Ishikawa (cell line): ENCODE data around the gene PEAK1.

Source experiments
- CEBPB ChIP-seq: IDR thresholded peaks from 2 replicates; pipeline ENCODE4 v1.6.1; 2012
- CREB1 ChIP-seq: IDR thresholded peaks from 2 replicates; pipeline ENCODE4 v1.6.1; 2012; ENCODE audit warnings: low read depth
- EGR1 ChIP-seq: IDR thresholded peaks from 2 replicates; pipeline ENCODE4 v1.6.1; 2012
- EP300 ChIP-seq: IDR thresholded peaks from 2 replicates; pipeline ENCODE4 v1.6.1; 2012; ENCODE audit warnings: borderline replicate concordance
- FOXM1 ChIP-seq: IDR thresholded peaks from 2 replicates; pipeline ENCODE4 v1.6.1; 2012; ENCODE audit warnings: low read depth, borderline replicate concordance
- NFIC ChIP-seq: IDR thresholded peaks from 2 replicates; pipeline ENCODE4 v1.6.1; 2012
- RAD21 ChIP-seq: IDR thresholded peaks from 2 replicates; pipeline ENCODE4 v1.6.1; 2012; ENCODE audit warnings: low read depth
- TAF1 ChIP-seq: IDR thresholded peaks from 2 replicates; pipeline ENCODE4 v1.6.1; 2012; ENCODE audit warnings: low read depth, mild to moderate bottlenecking
- TCF12 ChIP-seq: IDR thresholded peaks from 2 replicates; pipeline ENCODE4 v1.6.1; 2012; ENCODE audit warnings: low read depth
- TEAD4 ChIP-seq: IDR thresholded peaks from 2 replicates; pipeline ENCODE4 v1.6.1; 2012
- YY1 ChIP-seq: IDR thresholded peaks from 2 replicates; pipeline ENCODE4 v1.6.1; 2012; ENCODE audit warnings: low read depth
- ZBTB7A ChIP-seq: IDR thresholded peaks from 2 replicates; pipeline ENCODE4 v1.6.1; 2012; ENCODE audit warnings: low read depth
- TF ChIP-seq, protein P1 (sequence below): IDR thresholded peaks from 2 replicates; pipeline ENCODE4 v1.6.1; 2012
- TF ChIP-seq, protein P2 (sequence below): IDR thresholded peaks from 2 replicates; pipeline ENCODE4 v1.6.1; 2012
- TF ChIP-seq, protein P3 (sequence below): IDR thresholded peaks from 2 replicates; pipeline ENCODE4 v1.6.1; 2012; ENCODE audit warnings: low read depth, mild to moderate bottlenecking

The PEAK1 gene

GRCh38 chr15:77326366-77326765 lies 93.5 kb downstream of the PEAK1 start:
- TF ChIP-seq, protein P1, sequence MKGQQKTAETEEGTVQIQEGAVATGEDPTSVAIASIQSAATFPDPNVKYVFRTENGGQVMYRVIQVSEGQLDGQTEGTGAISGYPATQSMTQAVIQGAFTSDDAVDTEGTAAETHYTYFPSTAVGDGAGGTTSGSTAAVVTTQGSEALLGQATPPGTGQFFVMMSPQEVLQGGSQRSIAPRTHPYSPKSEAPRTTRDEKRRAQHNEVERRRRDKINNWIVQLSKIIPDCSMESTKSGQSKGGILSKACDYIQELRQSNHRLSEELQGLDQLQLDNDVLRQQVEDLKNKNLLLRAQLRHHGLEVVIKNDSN: no peak
- TF ChIP-seq, protein P2, sequence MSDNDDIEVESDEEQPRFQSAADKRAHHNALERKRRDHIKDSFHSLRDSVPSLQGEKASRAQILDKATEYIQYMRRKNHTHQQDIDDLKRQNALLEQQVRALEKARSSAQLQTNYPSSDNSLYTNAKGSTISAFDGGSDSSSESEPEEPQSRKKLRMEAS: no peak
- TF ChIP-seq TAF1 (no peak), EGR1 (no peak)

GRCh38 chr15:77312523-77312922 lies 107.4 kb downstream of the PEAK1 start:
- no peak for TF ChIP-seq CREB1
- TF ChIP-seq, protein P3, sequence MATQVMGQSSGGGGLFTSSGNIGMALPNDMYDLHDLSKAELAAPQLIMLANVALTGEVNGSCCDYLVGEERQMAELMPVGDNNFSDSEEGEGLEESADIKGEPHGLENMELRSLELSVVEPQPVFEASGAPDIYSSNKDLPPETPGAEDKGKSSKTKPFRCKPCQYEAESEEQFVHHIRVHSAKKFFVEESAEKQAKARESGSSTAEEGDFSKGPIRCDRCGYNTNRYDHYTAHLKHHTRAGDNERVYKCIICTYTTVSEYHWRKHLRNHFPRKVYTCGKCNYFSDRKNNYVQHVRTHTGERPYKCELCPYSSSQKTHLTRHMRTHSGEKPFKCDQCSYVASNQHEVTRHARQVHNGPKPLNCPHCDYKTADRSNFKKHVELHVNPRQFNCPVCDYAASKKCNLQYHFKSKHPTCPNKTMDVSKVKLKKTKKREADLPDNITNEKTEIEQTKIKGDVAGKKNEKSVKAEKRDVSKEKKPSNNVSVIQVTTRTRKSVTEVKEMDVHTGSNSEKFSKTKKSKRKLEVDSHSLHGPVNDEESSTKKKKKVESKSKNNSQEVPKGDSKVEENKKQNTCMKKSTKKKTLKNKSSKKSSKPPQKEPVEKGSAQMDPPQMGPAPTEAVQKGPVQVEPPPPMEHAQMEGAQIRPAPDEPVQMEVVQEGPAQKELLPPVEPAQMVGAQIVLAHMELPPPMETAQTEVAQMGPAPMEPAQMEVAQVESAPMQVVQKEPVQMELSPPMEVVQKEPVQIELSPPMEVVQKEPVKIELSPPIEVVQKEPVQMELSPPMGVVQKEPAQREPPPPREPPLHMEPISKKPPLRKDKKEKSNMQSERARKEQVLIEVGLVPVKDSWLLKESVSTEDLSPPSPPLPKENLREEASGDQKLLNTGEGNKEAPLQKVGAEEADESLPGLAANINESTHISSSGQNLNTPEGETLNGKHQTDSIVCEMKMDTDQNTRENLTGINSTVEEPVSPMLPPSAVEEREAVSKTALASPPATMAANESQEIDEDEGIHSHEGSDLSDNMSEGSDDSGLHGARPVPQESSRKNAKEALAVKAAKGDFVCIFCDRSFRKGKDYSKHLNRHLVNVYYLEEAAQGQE: no peak
- TF ChIP-seq YY1: no peak
- no peak for TF ChIP-seq TAF1
- TF ChIP-seq ZBTB7A: no peak
- TF ChIP-seq CEBPB: no peak

GRCh38 chr15:77311618-77312398 lies 108.1 kb downstream of the PEAK1 start:
- TF ChIP-seq YY1 (no peak), EP300 (no peak), FOXM1 (no peak), CEBPB (no peak), TEAD4 (no peak), RAD21 (no peak), TAF1 (no peak), ZBTB7A (no peak), EGR1 (no peak)
- TF ChIP-seq, protein P1: no peak
- TF ChIP-seq, protein P3: no peak
- TF ChIP-seq, protein P2: no peak

GRCh38 chr15:77311020-77311419 lies 108.9 kb downstream of the PEAK1 start:
- TF ChIP-seq EGR1 (no peak), CEBPB (0 out of 2 replicates have a peak, but pooled peaks have one; percentile 26), FOXM1 (no peak)

DNA sequence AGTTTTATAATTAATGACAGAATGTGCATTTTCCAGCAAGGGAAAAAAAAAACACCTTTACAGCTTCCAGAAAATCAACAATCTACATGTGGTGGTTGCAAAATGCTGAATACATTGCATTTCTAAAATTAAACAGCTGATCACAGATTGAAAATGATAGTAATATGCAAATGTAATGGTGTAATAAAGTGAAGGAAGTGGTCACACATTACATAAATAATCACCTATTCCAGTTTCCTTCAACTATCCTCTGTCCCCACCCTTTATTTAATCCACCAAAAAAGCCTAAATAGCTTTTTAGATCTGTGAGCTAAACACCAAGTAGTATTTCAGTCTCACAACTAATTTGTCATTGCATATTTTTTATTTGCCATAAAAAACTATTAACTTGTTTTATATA lies 110.5 kb downstream of the PEAK1 start:
- TF ChIP-seq TAF1: no peak
- no peak for TF ChIP-seq RAD21
- no peak for TF ChIP-seq TCF12
- no peak for TF ChIP-seq EP300
- no peak for TF ChIP-seq EGR1
- TF ChIP-seq, protein P2: no peak
- no peak for TF ChIP-seq YY1
- no peak for TF ChIP-seq ZBTB7A
- TF ChIP-seq, protein P3: no peak
- no peak for TF ChIP-seq TEAD4
- no peak for TF ChIP-seq CREB1
- no peak for TF ChIP-seq CEBPB
- no peak for TF ChIP-seq NFIC
- TF ChIP-seq FOXM1: no peak
- TF ChIP-seq, protein P1: no peak
